Tibial artery (tissue), 4 donors: ENCODE measurements around the gene NRXN3.
A peak's percentile ranks its signal among the peaks of the same experiment; 100 is the strongest.

Experiments
- DNase-seq, 2 donors: peaks; one replicate each; pipeline ENCODE4 v3.0.0-alpha.2; 2019
- H3K27ac ChIP-seq, 2 donors: fragments of 200-600 bp; sonication (generic) in 1 of 2; 1 replicate in 1 of 2; 2 replicates in 1 of 2; pipeline ENCODE4 v1.5.1; 2018 to 2019; ENCODE audit warnings: mild to moderate bottlenecking in 1 of 2
- H3K27me3 ChIP-seq, 2 donors: fragments of 200-600 bp; sonication (generic) in 1 of 2; one replicate each; pipeline versions ENCODE4 v1.5.1 to v1.6.0; 2016 to 2019
- H3K36me3 ChIP-seq, 3 donors: fragments of 200-600 bp; sonication (generic) in 2 of 3; one replicate each; pipeline ENCODE4 v1.5.1; 2016 to 2019; ENCODE audit warnings: mild to moderate bottlenecking in 2 of 3
- H3K4me1 ChIP-seq, 4 donors: fragments of 200-600 bp; sonication (generic) in 2 of 4; 1 replicate in 3 of 4; 2 replicates in 1 of 4; pipeline ENCODE4 v1.5.1; 2016 to 2019
- H3K4me3 ChIP-seq, 2 donors: fragments of 200-600 bp; sonication (generic) in 1 of 2; 1 replicate in 1 of 2; 2 replicates in 1 of 2; pipeline ENCODE4 v1.5.1; 2018 to 2019; ENCODE audit warnings: mild to moderate bottlenecking in 2 of 2
- H3K9me3 ChIP-seq, 3 donors: fragments of 200-600 bp; sonication (generic) in 1 of 3; one replicate each; pipeline ENCODE4 v1.5.1; 2016 to 2019
- intact Hi-C: fragments of 100-400 bp; cut with DNase I; formaldehyde crosslinking; loops from one replicate; pipeline ENCODE4 v1.15.0; 2023; ENCODE audit warnings: low total_unique reads
- TF ChIP-seq, protein P1 (sequence below), 2 experiments: fragments of 200-600 bp in 1 of 2; fragments of 450-650 bp in 1 of 2; IDR thresholded peaks; one replicate each; pipeline ENCODE4 v1.5.1; 2017 to 2019; ENCODE audit warnings: antibody characterized with exemption in 2 of 2, mild to moderate bottlenecking in 1 of 2, moderate library complexity in 1 of 2

Gene NRXN3

GRCh38 chr14:78157494-78158437 is 12.4 kb upstream of the NRXN3 start:
- TF ChIP-seq, protein P1, sequence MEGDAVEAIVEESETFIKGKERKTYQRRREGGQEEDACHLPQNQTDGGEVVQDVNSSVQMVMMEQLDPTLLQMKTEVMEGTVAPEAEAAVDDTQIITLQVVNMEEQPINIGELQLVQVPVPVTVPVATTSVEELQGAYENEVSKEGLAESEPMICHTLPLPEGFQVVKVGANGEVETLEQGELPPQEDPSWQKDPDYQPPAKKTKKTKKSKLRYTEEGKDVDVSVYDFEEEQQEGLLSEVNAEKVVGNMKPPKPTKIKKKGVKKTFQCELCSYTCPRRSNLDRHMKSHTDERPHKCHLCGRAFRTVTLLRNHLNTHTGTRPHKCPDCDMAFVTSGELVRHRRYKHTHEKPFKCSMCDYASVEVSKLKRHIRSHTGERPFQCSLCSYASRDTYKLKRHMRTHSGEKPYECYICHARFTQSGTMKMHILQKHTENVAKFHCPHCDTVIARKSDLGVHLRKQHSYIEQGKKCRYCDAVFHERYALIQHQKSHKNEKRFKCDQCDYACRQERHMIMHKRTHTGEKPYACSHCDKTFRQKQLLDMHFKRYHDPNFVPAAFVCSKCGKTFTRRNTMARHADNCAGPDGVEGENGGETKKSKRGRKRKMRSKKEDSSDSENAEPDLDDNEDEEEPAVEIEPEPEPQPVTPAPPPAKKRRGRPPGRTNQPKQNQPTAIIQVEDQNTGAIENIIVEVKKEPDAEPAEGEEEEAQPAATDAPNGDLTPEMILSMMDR (IDR thresholded peaks at IDR 0.05), result no peak
- intact Hi-C loops, result no loop called here
- no peaks in the 10 kb centered on the region for H3K9me3 ChIP-seq
- H3K4me3 ChIP-seq, result no peak overlapping the region
- H3K4me1 ChIP-seq, result no peaks in the 10 kb centered on the region
- no peak overlapping the region for H3K27ac ChIP-seq
- H3K36me3 ChIP-seq, result no peaks in the 10 kb centered on the region
- no peaks in the 10 kb centered on the region for H3K27me3 ChIP-seq
- no peak for DNase-seq

DNA sequence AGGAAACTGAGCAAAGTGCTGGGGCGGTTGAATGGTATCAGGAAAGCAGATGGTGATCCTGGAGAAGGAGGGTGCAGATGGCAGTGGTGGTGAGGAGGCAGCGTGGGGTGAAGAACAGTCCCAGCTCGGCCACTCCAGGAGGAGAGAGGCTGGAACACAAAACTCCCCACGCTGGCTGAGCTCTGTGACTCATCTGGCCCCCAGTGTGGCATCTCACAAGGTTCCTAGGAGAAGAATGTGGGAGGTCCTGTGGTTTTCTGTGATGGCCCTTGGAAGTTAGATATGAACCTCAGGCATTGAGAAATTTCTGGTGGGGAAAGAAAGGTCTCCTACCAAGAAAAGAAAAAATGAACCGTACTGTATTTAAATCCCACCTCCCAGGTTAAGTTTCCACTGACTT is 8.0 kb upstream of the NRXN3 start:
- Histone ChIP-seq H3K36me3 (no peaks in the 10 kb centered on the region), H3K4me1 (no peaks in the 10 kb centered on the region), H3K27me3 (peaks cover 0 to 9% of the 10 kb centered on the region in 2 donors), H3K4me3 (no peak overlapping the region), H3K9me3 (no peaks in the 10 kb centered on the region), H3K27ac (no peak overlapping the region)
- no peak for DNase-seq
- intact Hi-C loops, result no loop called here
- TF ChIP-seq, protein P1 (IDR thresholded peaks at IDR 0.05), result no peak

DNA sequence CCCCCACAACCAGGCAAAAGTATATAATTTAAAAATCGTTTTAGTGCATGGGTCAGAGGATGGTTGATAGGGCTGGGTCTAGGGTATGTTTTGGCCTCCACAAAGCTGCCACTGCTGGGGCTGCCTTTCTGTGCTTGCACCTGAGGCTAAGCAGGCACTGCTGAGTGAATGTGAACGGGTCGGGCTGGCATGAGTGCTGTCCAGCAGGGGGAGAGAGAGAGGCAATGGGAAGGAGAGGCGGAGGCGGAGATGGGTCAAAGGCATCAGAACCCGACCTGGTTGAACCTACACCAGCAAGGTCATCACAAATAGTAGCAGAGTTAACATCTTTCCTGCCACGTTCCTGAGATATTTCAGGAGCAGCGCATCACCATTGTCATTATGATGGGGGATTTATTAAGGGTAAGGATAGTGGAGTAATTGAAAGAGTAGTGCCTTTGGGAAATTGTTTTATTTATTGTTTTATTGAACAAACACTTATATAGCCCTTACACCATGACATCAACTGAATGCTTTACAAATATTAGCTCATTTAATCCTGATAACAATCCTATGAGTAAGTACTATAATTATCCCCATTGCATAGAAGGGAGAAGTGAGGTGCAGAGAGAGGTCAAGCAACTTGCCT is 5.8 kb upstream of the NRXN3 start:
- intact Hi-C loops, result no loop called here
- H3K27ac ChIP-seq, result no peak overlapping the region
- peaks cover 0 to 9% of the 10 kb centered on the region in 2 donors for H3K27me3 ChIP-seq
- no peaks in the 10 kb centered on the region for H3K9me3 ChIP-seq
- no peak overlapping the region for H3K4me3 ChIP-seq
- H3K36me3 ChIP-seq, result no peaks in the 10 kb centered on the region
- DNase-seq, result no peak
- no peaks in the 10 kb centered on the region for H3K4me1 ChIP-seq
- TF ChIP-seq, protein P1 (IDR thresholded peaks at IDR 0.05), result peak in 1 of 2 experiments; percentile 9

DNA sequence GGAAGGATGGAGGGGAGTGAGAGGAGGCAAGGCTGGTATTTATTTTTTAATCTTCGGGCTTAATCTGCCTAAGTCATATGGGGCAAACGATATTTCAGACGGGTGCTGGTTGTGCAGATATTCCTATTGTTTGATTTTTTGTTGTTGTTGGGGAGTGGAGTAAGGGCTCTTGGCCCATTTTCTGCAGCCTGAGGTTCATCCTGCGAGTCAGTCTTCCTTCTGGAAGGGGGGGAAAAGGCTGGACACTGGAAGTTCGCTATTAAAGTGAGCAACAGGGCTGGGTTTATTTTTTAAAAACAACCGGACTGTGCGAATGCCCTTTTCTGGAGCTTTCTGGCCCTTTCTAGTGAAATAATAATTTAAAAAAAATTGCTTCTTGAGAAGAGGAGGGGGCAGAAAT is 2.3 kb downstream of the NRXN3 start:
- no peak overlapping the region for H3K27ac ChIP-seq
- no peaks in the 10 kb centered on the region for H3K9me3 ChIP-seq
- DNase-seq, result no peak
- TF ChIP-seq, protein P1 (IDR thresholded peaks at IDR 0.05), result no peak
- intact Hi-C loops, result no loop called here
- H3K27me3 ChIP-seq, result peaks cover 0 to 5% of the 10 kb centered on the region in 2 donors
- H3K4me3 ChIP-seq, result no peak overlapping the region
- no peaks in the 10 kb centered on the region for H3K4me1 ChIP-seq
- H3K36me3 ChIP-seq, result no peaks in the 10 kb centered on the region

- Histone ChIP-seq H3K4me1 (no peaks in the 10 kb centered on the region), H3K27ac (no peak overlapping the region), H3K9me3 (no peaks in the 10 kb centered on the region), H3K4me3 (no peak overlapping the region), H3K36me3 (no peaks in the 10 kb centered on the region), H3K27me3 (peaks cover 0 to 5% of the 10 kb centered on the region in 2 donors)
- DNase-seq, result no peak
- intact Hi-C loops, result no loop called here
- TF ChIP-seq, protein P1 (IDR thresholded peaks at IDR 0.05), result no peak
Measured at GRCh38 chr14:78173346-78174035, 3.3 kb downstream of the NRXN3 start.
